Natural killer cell (primary cell): ENCODE data around the gene KAT6B. TPM values are rescaled to one million over a fixed set of nuclear protein-coding genes. Genes with fewer than 3 reads are reported as not detected.

Experiments
- ATAC-seq, 3 donors: fragments of 150-1000 bp in 2 of 3; fragments of 200-7000 bp in 1 of 3; cut with Tn5 transposase; 1 replicate in 1 of 3; 2 replicates in 2 of 3; pipeline ENCODE4 v1.10.0; 2021; ENCODE audit warnings: mild to moderate bottlenecking in 2 of 3, moderate library complexity in 2 of 3
- DNase-seq, 2 donors: peaks; one replicate each; pipeline versions ENCODE4 v3.0.0 to v3.0.0-alpha.2; 2013 to 2021; ENCODE audit warnings: mixed read lengths in 1 of 2
- H3K27ac ChIP-seq: one replicate; pipeline ENCODE4 v1.5.1; 2013; ENCODE audit warnings: mild to moderate bottlenecking, low read length
- H3K27me3 ChIP-seq: one replicate; pipeline ENCODE4 v1.6.1; 2013; ENCODE audit warnings: low read length; ENCODE audit not compliant: control insufficient read depth, insufficient read depth
- H3K36me3 ChIP-seq: one replicate; pipeline ENCODE4 v1.6.1; 2013; ENCODE audit warnings: low read length; ENCODE audit not compliant: control insufficient read depth, insufficient read depth
- H3K4me1 ChIP-seq: one replicate; pipeline ENCODE4 v1.6.1; 2013; ENCODE audit warnings: low read length; ENCODE audit not compliant: control insufficient read depth, insufficient read depth
- H3K4me3 ChIP-seq: one replicate; pipeline ENCODE4 v1.5.1; 2013; ENCODE audit warnings: low read length
- H3K9me3 ChIP-seq: one replicate; pipeline ENCODE4 v1.6.1; 2013; ENCODE audit warnings: low read length; ENCODE audit not compliant: control insufficient read depth, insufficient read depth
- H3K27ac Mint-ChIP-seq, 2 donors: one replicate each; pipeline ENCODE4 v1.8.0; 2022; ENCODE audit warnings: mild to moderate bottlenecking in 2 of 2, mixed read lengths in 2 of 2, moderate library complexity in 1 of 2
- H3K27me3 Mint-ChIP-seq, 2 donors: one replicate each; pipeline ENCODE4 v1.8.0; 2022; ENCODE audit warnings: low read depth in 2 of 2, mixed read lengths in 2 of 2
- H3K36me3 Mint-ChIP-seq: one replicate; pipeline ENCODE4 v1.8.0; 2022; ENCODE audit warnings: mixed read lengths
- H3K4me1 Mint-ChIP-seq, 2 donors: one replicate each; pipeline ENCODE4 v1.8.0; 2022; ENCODE audit warnings: mixed read lengths in 2 of 2
- H3K4me3 Mint-ChIP-seq: one replicate; pipeline ENCODE4 v1.8.0; 2022; ENCODE audit warnings: mild to moderate bottlenecking, moderate library complexity, mixed read lengths
- H3K9me3 Mint-ChIP-seq, 2 donors: one replicate each; pipeline ENCODE4 v1.8.0; 2022; ENCODE audit warnings: mixed read lengths in 2 of 2
- CTCF ChIP-seq: fragments of 200-600 bp; IDR thresholded peaks from one replicate; pipeline ENCODE4 v1.8.0; 2022; ENCODE audit warnings: antibody characterized with exemption
- WGBS: methylation state at CpG from one replicate; pipeline ENCODE4 v1.1.7; 2013; ENCODE audit warnings: missing lambda C conversion rate; ENCODE audit not compliant: insufficient coverage; 5-methylcytosine and 5-hydroxymethylcytosine counted together
- intact Hi-C: fragments of 100-400 bp; cut with micrococcal nuclease; formaldehyde crosslinking; loops from one replicate; pipeline ENCODE4 v1.14.2; 2022
- total RNA-seq, 4 donors: library from RNA; stranded (reverse); fragments of 120-200 nt in 1 of 4; gene quantifications; one replicate each; pipeline versions ENCODE4 v1.2.3 to v1.2.4, GENCODE V29; 2013 to 2022

Gene KAT6B
- total RNA-seq, 3 donors from 2014 or later (not counting 1 experiment from before 2014, with no cell fraction given) = 117 to 133 (median 121) TPM

- Mint-ChIP-seq H3K27me3 (no peaks in the 10 kb centered on the region), H3K9me3 (no peaks in the 10 kb centered on the region), H3K4me1 (peaks cover 54 to 55% of the 10 kb centered on the region in 2 donors), H3K27ac (no peak overlapping the region), H3K4me3 (no peak overlapping the region), H3K36me3 (no peaks in the 10 kb centered on the region)
- Histone ChIP-seq H3K27ac (no peak overlapping the region), H3K4me1 (peaks cover 14% of the 10 kb centered on the region), H3K36me3 (no peaks in the 10 kb centered on the region), H3K4me3 (no peak overlapping the region), H3K27me3 (no peaks in the 10 kb centered on the region), H3K9me3 (no peaks in the 10 kb centered on the region)
- TF ChIP-seq CTCF = no peak
- ATAC-seq (no peak), DNase-seq (no peak)
- intact Hi-C loops = no loop called here
- WGBS = no CpG with 5 or more reads among the region's 2 CpGs
Observed at GRCh38 chr10:74869635-74870034, 43.2 kb downstream of the KAT6B start.

GRCh38 chr10:74870191-74870590 is 43.8 kb downstream of the KAT6B start:
- peaks cover 60 to 61% of the 10 kb centered on the region in 2 donors for H3K4me1 Mint-ChIP-seq
- no peaks in the 10 kb centered on the region for H3K27me3 Mint-ChIP-seq
- TF ChIP-seq CTCF = no peak
- H3K9me3 ChIP-seq = no peaks in the 10 kb centered on the region
- H3K9me3 Mint-ChIP-seq = no peaks in the 10 kb centered on the region
- no peaks in the 10 kb centered on the region for H3K27me3 ChIP-seq
- H3K27ac ChIP-seq = no peak overlapping the region
- DNase-seq (no peak), ATAC-seq (no peak)
- peaks cover 14% of the 10 kb centered on the region for H3K4me1 ChIP-seq
- H3K4me3 Mint-ChIP-seq = no peak overlapping the region
- no peak overlapping the region for H3K4me3 ChIP-seq
- intact Hi-C loops = no loop called here
- H3K27ac Mint-ChIP-seq = no peak overlapping the region
- WGBS = 100% methylated on average over 1 of the region's 1 CpG
- no peaks in the 10 kb centered on the region for H3K36me3 Mint-ChIP-seq
- no peaks in the 10 kb centered on the region for H3K36me3 ChIP-seq

- peak; percentile 67 to 75 (median 74) for ATAC-seq
- intact Hi-C loops = no loop called here
- peak overlapping the region; percentile 72 to 80 for H3K27ac Mint-ChIP-seq
- Histone ChIP-seq H3K27me3 (no peaks in the 10 kb centered on the region), H3K9me3 (no peaks in the 10 kb centered on the region), H3K4me1 (peaks cover 14% of the 10 kb centered on the region), H3K36me3 (no peaks in the 10 kb centered on the region), H3K27ac (no peak overlapping the region), H3K4me3 (no peak overlapping the region)
- peaks cover 66 to 69% of the 10 kb centered on the region in 2 donors for H3K4me1 Mint-ChIP-seq
- TF ChIP-seq CTCF = no peak
- WGBS = 40% methylated on average over 4 of the region's 5 CpGs
- H3K27me3 Mint-ChIP-seq = no peaks in the 10 kb centered on the region
- peak overlapping the region; percentile 69 for H3K4me3 Mint-ChIP-seq
- H3K9me3 Mint-ChIP-seq = no peaks in the 10 kb centered on the region
- no peak for DNase-seq
- H3K36me3 Mint-ChIP-seq = no peaks in the 10 kb centered on the region
Observed at GRCh38 chr10:74871595-74872382, 45.4 kb downstream of the KAT6B start.
